ENCODE measurements around the gene FH. TPM values are rescaled to one million over a fixed set of nuclear protein-coding genes. Genes with fewer than 3 reads are reported as not detected.

The FH gene
- total RNA-seq, 1 donor = 95.2 TPM

DNA sequence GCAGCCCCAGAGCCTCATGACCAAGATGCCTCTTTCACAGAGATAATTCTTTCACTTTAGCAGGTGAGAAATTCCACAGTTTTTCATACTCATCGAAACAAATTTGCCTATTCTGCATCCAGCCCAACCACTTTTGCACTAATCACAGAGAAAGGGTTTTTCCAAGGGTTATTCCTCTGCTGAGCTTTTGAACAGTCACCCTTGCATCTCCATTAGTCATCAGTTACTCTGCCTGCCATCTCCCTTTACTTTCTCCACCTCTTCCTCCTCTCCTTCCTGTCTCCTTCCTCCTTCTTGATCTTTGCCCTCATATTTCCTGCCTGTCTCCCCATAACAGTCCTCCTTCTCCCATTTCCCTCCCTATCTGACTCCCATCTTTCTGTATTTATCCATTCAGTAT lies 43.9 kb downstream of the FH start:
- Histone ChIP-seq H2AFZ (ENCODE audit: low read length) (peak overlapping the region; percentile 81), H3K27me3 (ENCODE audit: insufficient read depth, low read length) (no peaks in the 10 kb centered on the region), H3K9me3 (ENCODE audit: low read depth, low read length) (no peaks in the 10 kb centered on the region), H4K20me1 (ENCODE audit: insufficient read depth, low read length) (no peaks in the 10 kb centered on the region), H3K79me2 (ENCODE audit: insufficient read depth, low read length) (no peaks in the 10 kb centered on the region), H3K4me2 (ENCODE audit: insufficient read depth, low read length) (no peak overlapping the region), H3K36me3 (ENCODE audit: insufficient read depth, low read length) (no peaks in the 10 kb centered on the region), H3K4me1 (ENCODE audit: insufficient read depth, low read length) (peaks cover 8% of the 10 kb centered on the region), H3K27ac (ENCODE audit: low read depth, low read length) (no peak overlapping the region), H3K4me3 (ENCODE audit: insufficient read depth, low read length) (no peak overlapping the region)
- TF ChIP-seq, protein P1, sequence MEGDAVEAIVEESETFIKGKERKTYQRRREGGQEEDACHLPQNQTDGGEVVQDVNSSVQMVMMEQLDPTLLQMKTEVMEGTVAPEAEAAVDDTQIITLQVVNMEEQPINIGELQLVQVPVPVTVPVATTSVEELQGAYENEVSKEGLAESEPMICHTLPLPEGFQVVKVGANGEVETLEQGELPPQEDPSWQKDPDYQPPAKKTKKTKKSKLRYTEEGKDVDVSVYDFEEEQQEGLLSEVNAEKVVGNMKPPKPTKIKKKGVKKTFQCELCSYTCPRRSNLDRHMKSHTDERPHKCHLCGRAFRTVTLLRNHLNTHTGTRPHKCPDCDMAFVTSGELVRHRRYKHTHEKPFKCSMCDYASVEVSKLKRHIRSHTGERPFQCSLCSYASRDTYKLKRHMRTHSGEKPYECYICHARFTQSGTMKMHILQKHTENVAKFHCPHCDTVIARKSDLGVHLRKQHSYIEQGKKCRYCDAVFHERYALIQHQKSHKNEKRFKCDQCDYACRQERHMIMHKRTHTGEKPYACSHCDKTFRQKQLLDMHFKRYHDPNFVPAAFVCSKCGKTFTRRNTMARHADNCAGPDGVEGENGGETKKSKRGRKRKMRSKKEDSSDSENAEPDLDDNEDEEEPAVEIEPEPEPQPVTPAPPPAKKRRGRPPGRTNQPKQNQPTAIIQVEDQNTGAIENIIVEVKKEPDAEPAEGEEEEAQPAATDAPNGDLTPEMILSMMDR (IDR thresholded peaks at IDR 0.05; ENCODE audit: extremely low read depth, low read depth, low read length) = no peak
- DNase-seq (ENCODE audit: insufficient read length, low spot score, missing footprints) = no peak

DNA sequence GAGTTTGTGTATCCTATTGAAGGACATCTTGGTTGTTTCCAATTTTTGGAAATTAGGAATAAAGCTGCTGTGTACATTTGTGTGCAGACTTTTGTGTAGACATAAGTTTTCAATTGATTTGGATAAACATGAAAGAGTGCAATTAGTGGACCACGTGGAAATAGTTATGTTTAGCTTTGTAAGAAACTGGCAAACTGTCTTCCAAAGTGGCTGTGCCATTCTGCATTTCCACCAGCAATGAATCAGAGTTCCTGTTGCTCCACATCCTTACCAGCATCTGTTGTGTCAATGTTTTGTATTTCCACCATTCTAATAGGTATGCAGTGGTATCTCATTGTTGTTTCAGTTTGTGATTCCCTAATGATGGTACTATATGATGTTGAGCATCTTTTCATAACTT lies 46.5 kb downstream of the FH start:
- Histone ChIP-seq H3K36me3 (ENCODE audit: insufficient read depth, low read length) (no peaks in the 10 kb centered on the region), H3K27me3 (ENCODE audit: insufficient read depth, low read length) (no peaks in the 10 kb centered on the region), H2AFZ (ENCODE audit: low read length) (no peak overlapping the region), H3K9me3 (ENCODE audit: low read depth, low read length) (no peaks in the 10 kb centered on the region), H3K79me2 (ENCODE audit: insufficient read depth, low read length) (no peaks in the 10 kb centered on the region), H3K4me2 (ENCODE audit: insufficient read depth, low read length) (no peak overlapping the region), H3K4me3 (ENCODE audit: insufficient read depth, low read length) (no peak overlapping the region), H4K20me1 (ENCODE audit: insufficient read depth, low read length) (no peaks in the 10 kb centered on the region), H3K27ac (ENCODE audit: low read depth, low read length) (no peak overlapping the region), H3K4me1 (ENCODE audit: insufficient read depth, low read length) (peaks cover 8% of the 10 kb centered on the region)
- no peak for DNase-seq (ENCODE audit: insufficient read length, low spot score, missing footprints)
- TF ChIP-seq, protein P1 (IDR thresholded peaks at IDR 0.05; ENCODE audit: extremely low read depth, low read depth, low read length) = no peak

DNA sequence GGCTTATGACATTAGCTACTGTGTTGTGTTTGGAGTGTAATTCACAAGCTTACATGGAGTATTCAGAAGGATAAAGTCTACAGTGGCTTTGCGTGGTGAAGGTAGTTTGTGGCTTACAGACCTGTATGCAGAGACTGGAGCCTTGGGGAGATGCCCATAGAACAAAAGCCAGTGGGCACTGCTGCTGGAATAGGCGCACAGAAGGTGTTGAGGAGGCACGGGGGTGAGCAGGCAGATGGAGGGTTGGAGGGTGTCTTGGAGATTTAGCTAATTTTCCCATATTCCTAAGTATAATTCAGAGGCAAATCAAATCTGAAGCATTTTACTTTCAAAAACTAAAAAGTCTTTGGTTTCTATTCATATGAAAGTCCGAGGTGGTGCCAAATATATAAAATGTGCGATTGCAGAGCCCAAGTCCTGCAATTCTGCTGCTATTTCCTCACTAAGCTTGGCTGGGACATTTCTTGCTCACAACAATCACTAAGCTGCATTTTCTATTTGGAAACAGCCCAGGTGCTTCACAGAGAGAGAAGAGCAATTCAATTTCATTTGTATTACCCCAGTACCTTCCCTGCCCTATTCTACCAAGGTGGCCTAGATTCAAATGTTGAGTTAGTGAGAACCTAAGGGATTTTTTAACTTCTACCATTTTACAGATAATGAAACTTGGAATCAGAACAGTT lies 48.5 kb downstream of the FH start:
- H3K4me3 ChIP-seq (ENCODE audit: insufficient read depth, low read length) = no peak overlapping the region
- TF ChIP-seq, protein P1 (IDR thresholded peaks at IDR 0.05; ENCODE audit: extremely low read depth, low read depth, low read length) = no peak
- no peaks in the 10 kb centered on the region for H3K36me3 ChIP-seq (ENCODE audit: insufficient read depth, low read length)
- no peak for DNase-seq (ENCODE audit: insufficient read length, low spot score, missing footprints)
- no peak overlapping the region for H3K27ac ChIP-seq (ENCODE audit: low read depth, low read length)
- no peaks in the 10 kb centered on the region for H3K79me2 ChIP-seq (ENCODE audit: insufficient read depth, low read length)
- no peak overlapping the region for H2AFZ ChIP-seq (ENCODE audit: low read length)
- no peak overlapping the region for H3K4me2 ChIP-seq (ENCODE audit: insufficient read depth, low read length)
- no peaks in the 10 kb centered on the region for H4K20me1 ChIP-seq (ENCODE audit: insufficient read depth, low read length)
- H3K9me3 ChIP-seq (ENCODE audit: low read depth, low read length) = no peaks in the 10 kb centered on the region
- H3K4me1 ChIP-seq (ENCODE audit: insufficient read depth, low read length) = peaks cover 8% of the 10 kb centered on the region
- no peaks in the 10 kb centered on the region for H3K27me3 ChIP-seq (ENCODE audit: insufficient read depth, low read length)

DNA sequence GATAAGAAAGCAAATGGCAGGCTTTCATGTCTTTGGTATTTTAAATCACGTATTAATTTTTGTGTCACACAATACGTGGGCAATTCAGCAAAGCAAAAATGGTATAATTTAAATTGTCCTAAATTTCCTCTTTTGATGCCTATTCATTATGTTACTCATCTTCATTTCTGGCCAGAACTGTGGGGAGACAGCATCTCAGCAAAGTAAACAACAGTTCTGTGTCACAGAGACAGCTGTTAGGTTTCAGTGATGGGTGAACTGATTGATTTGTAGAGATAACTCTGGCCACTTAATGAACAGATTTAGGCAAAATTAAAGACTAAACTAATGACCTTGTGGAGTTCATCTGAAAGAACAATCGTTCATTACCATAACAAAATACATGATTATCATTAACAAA lies 49.2 kb downstream of the FH start:
- H3K36me3 ChIP-seq (ENCODE audit: insufficient read depth, low read length) = no peaks in the 10 kb centered on the region
- TF ChIP-seq, protein P1 (IDR thresholded peaks at IDR 0.05; ENCODE audit: extremely low read depth, low read depth, low read length) = no peak
- H3K4me3 ChIP-seq (ENCODE audit: insufficient read depth, low read length) = no peak overlapping the region
- no peak for DNase-seq (ENCODE audit: insufficient read length, low spot score, missing footprints)
- peaks cover 2% of the 10 kb centered on the region for H3K4me1 ChIP-seq (ENCODE audit: insufficient read depth, low read length)
- no peaks in the 10 kb centered on the region for H4K20me1 ChIP-seq (ENCODE audit: insufficient read depth, low read length)
- no peak overlapping the region for H2AFZ ChIP-seq (ENCODE audit: low read length)
- H3K79me2 ChIP-seq (ENCODE audit: insufficient read depth, low read length) = no peaks in the 10 kb centered on the region
- H3K27me3 ChIP-seq (ENCODE audit: insufficient read depth, low read length) = no peaks in the 10 kb centered on the region
- no peak overlapping the region for H3K4me2 ChIP-seq (ENCODE audit: insufficient read depth, low read length)
- no peak overlapping the region for H3K27ac ChIP-seq (ENCODE audit: low read depth, low read length)
- H3K9me3 ChIP-seq (ENCODE audit: low read depth, low read length) = no peaks in the 10 kb centered on the region

All from osteoblast (primary cell).